Measurements from ENCODE around the gene ARHGAP42. TPM values are rescaled to one million over a fixed set of nuclear protein-coding genes. Genes with fewer than 3 reads are reported as not detected.

The ARHGAP42 gene
- total RNA-seq, 1 experiment from 2014 or later, result 7.1 TPM

GRCh38 chr11:100695911-100696310 lies 8.8 kb downstream of the ARHGAP42 start:
- in situ Hi-C loops (cut with HindIII; ENCODE audit: low pct_unique_long_range_greater_than_20kb, low sequenced_read_pairs), result no loop called here
- Histone ChIP-seq H3K9me3 (ENCODE audit: control insufficient read depth, insufficient read depth, low read depth, low read length) (no peaks in the 10 kb centered on the region), H3K4me1 (ENCODE audit: control insufficient read depth, insufficient read depth, low read length) (0 out of 2 replicates have a peak, but pooled peaks cover 3% of the 10 kb centered on the region), H3K4me3 (ENCODE audit: low read depth in 2 of 2, low read length in 2 of 2) (no peak overlapping the region), H3K27me3 (ENCODE audit: control insufficient read depth, insufficient read depth, low read length) (no peaks in the 10 kb centered on the region), H3K27ac (ENCODE audit: low read length) (no peak overlapping the region), H3K36me3 (ENCODE audit: control insufficient read depth, insufficient read depth, low read length) (no peaks in the 10 kb centered on the region)
- ChIA-PET POLR2A (no interaction called here), CTCF (no interaction called here)
- TF ChIP-seq POLR2AphosphoS5 (IDR thresholded peaks at IDR 0.05; ENCODE audit: low read depth, low read length) (no peak), SIN3A (IDR thresholded peaks at IDR 0.05; ENCODE audit: borderline replicate concordance, insufficient read depth, low read depth, low read length) (no peak), TCF7L2 (IDR thresholded peaks at IDR 0.05; ENCODE audit: low read depth, low read length) (no peak), CTCF (IDR thresholded peaks at IDR 0.05) (no peak), REST (IDR thresholded peaks at IDR 0.05; ENCODE audit: insufficient read depth in 1 of 2, low read depth in 2 of 2, low read length in 1 of 2) (no peak)
- ATAC-seq (no peak), DNase-seq (ENCODE audit: low read depth, low spot score) (no peak)
- BruUV-seq (replicated peaks), result no TSS peak
- intact Hi-C loops (cut with micrococcal nuclease; ENCODE audit: unreplicated experiment), result no loop called here

GRCh38 chr11:100703139-100703538 lies 16.1 kb downstream of the ARHGAP42 start:
- DNase-seq (ENCODE audit: low read depth, low spot score) (no peak), ATAC-seq (no peak)
- Histone ChIP-seq H3K27ac (ENCODE audit: low read length) (no peak overlapping the region), H3K36me3 (ENCODE audit: control insufficient read depth, insufficient read depth, low read length) (no peaks in the 10 kb centered on the region), H3K4me1 (ENCODE audit: control insufficient read depth, insufficient read depth, low read length) (no peaks in the 10 kb centered on the region; the same call in 1 of the 2 replicates), H3K27me3 (ENCODE audit: control insufficient read depth, insufficient read depth, low read length) (no peaks in the 10 kb centered on the region), H3K9me3 (ENCODE audit: control insufficient read depth, insufficient read depth, low read depth, low read length) (no peaks in the 10 kb centered on the region), H3K4me3 (ENCODE audit: low read depth in 2 of 2, low read length in 2 of 2) (no peak overlapping the region)
- intact Hi-C loops (cut with micrococcal nuclease; ENCODE audit: unreplicated experiment), result no loop called here
- POLR2A ChIA-PET, result no interaction called here
- CTCF ChIA-PET, result no interaction called here
- BruUV-seq (replicated peaks), result no TSS peak
- TF ChIP-seq CTCF (IDR thresholded peaks at IDR 0.05) (no peak), POLR2AphosphoS5 (IDR thresholded peaks at IDR 0.05; ENCODE audit: low read depth, low read length) (no peak), SIN3A (IDR thresholded peaks at IDR 0.05; ENCODE audit: borderline replicate concordance, insufficient read depth, low read depth, low read length) (no peak), REST (IDR thresholded peaks at IDR 0.05; ENCODE audit: insufficient read depth in 1 of 2, low read depth in 2 of 2, low read length in 1 of 2) (no peak), TCF7L2 (IDR thresholded peaks at IDR 0.05; ENCODE audit: low read depth, low read length) (no peak)
- in situ Hi-C loops (cut with HindIII; ENCODE audit: low pct_unique_long_range_greater_than_20kb, low sequenced_read_pairs), result no loop called here

Data from Panc1 (cell line).